GM12878 (cell line): Measurements from ENCODE around the gene DYNC1I2. TPM values are rescaled to one million over a fixed set of nuclear protein-coding genes. Genes with fewer than 3 reads are reported as not detected.
"Not testable (repeated sequence)": the region's sequence is repeated elsewhere in the genome, so short reads cannot be mapped to it uniquely, and the experiment has no call there.

Source experiments
- ATAC-seq: fragments of 200-7000 bp; cut with Tn5 transposase; 3 replicates; pipeline ENCODE4 v1.9.1; 2020; ENCODE audit warnings: mild to moderate bottlenecking, moderate library complexity
- BruUV-seq: library from RNA; stranded (reverse); fragments of 400-500 nt; replicated peaks from 2 replicates; lab custom pipeline; 2021; lab: Mats Ljungman, UMichigan
- CTCF ChIA-PET: fragments of 300-600 bp; sonication (Branson Sonifier 250); formaldehyde crosslinking; extraction: SDS; loops from one replicate; lab custom pipeline; 2021; ENCODE audit warnings: inconsistent platforms; lab: Yijun Ruan, JAX
- POLR2A ChIA-PET: fragments of 350-600 bp; formaldehyde crosslinking; extraction: SDS; loops from one replicate; lab custom pipeline; 2021; ENCODE audit warnings: inconsistent platforms; lab: Charles Lee
- RAD21 ChIA-PET: fragments of 300-600 bp; sonication (Branson Sonifier 250); formaldehyde crosslinking; loops from one replicate; lab custom pipeline; 2023; ENCODE audit warnings: antibody characterized with exemption; ENCODE audit not compliant: unreplicated experiment; lab: Charles Lee
- SMC1A ChIA-PET: fragments of 300-600 bp; sonication (Branson Sonifier 250); formaldehyde crosslinking; loops from one replicate; lab custom pipeline; 2023; ENCODE audit not compliant: unreplicated experiment, uncharacterized antibody; lab: Charles Lee
- DNase-seq: peaks from one replicate; pipeline ENCODE4 v3.0.0-alpha.2; 2011; ENCODE audit warnings: low read depth, low spot score
- FAIRE-seq: peaks from 3 replicates; lab custom pipeline; 2011; peaks lifted over from hg19 to GRCh38; lab: Jason Lieb, UNC
- H2AFZ ChIP-seq: 2 replicates; pipeline ENCODE4 v1.6.0; 2011; ENCODE audit warnings: low read depth, low read length, control low read depth; ENCODE audit not compliant: control insufficient read depth
- H3K27ac ChIP-seq: 2 replicates; pipeline ENCODE4 v1.5.1; 2011; ENCODE audit warnings: control low read depth; ENCODE audit not compliant: control insufficient read depth, insufficient read depth
- H3K27me3 ChIP-seq, 2 experiments: replicated peaks in 1 of 2; 2 replicates each; pipeline versions ENCODE4 v1.6.0 to v1.6.1; 2011; ENCODE audit warnings: low read length in 1 of 2; ENCODE audit not compliant: control insufficient read depth in 2 of 2, insufficient read depth in 2 of 2
- H3K36me3 ChIP-seq, 2 experiments: 2 replicates each; pipeline ENCODE4 v1.5.1; 2011; ENCODE audit warnings: low read length in 1 of 2; ENCODE audit not compliant: control insufficient read depth in 2 of 2, insufficient read depth in 2 of 2
- H3K4me1 ChIP-seq: 2 replicates; pipeline ENCODE4 v1.6.1; 2011; ENCODE audit warnings: mild to moderate bottlenecking, low read length, moderate library complexity, mixed read lengths; ENCODE audit not compliant: control insufficient read depth, insufficient read depth
- H3K4me2 ChIP-seq: 2 replicates; pipeline ENCODE4 v1.6.0; 2011; ENCODE audit warnings: control low read depth; ENCODE audit not compliant: control insufficient read depth, insufficient read depth
- H3K4me3 ChIP-seq: fragments of 200-600 bp; sonication (generic); 2 replicates; pipeline ENCODE4 v1.5.1; 2016
- H3K79me2 ChIP-seq: 2 replicates; pipeline ENCODE4 v1.6.0; 2011; ENCODE audit warnings: low read length; ENCODE audit not compliant: control insufficient read depth, insufficient read depth
- H3K9ac ChIP-seq: 2 replicates; pipeline ENCODE4 v1.8.0; 2011; ENCODE audit warnings: low read length, control low read depth, mixed read lengths; ENCODE audit not compliant: control insufficient read depth, insufficient read depth
- H3K9me3 ChIP-seq: replicated peaks from 3 replicates; pipeline ENCODE4 v1.5.1; 2011; ENCODE audit warnings: mild to moderate bottlenecking, low read length; ENCODE audit not compliant: control insufficient read depth, insufficient read depth
- H4K20me1 ChIP-seq: 2 replicates; pipeline ENCODE4 v1.6.0; 2011; ENCODE audit not compliant: control insufficient read depth, insufficient read depth
- CBFB ChIP-seq: IDR thresholded peaks from 2 replicates; pipeline ENCODE4 v1.6.1; 2016; ENCODE audit warnings: antibody characterized with exemption, low read depth
- ETV6 ChIP-seq, 2 experiments: fragments of 450-650 bp in 1 of 2; IDR thresholded peaks in 1 of 2; conservative IDR thresholded peaks in 1 of 2; 2 replicates each; pipeline ENCODE4 v1.6.1; 2014; ENCODE audit warnings: antibody characterized with exemption in 1 of 2, borderline replicate concordance in 1 of 2, low read depth in 1 of 2, mild to moderate bottlenecking in 1 of 2, moderate library complexity in 1 of 2
- RAD21 ChIP-seq: IDR thresholded peaks from 2 replicates; pipeline ENCODE4 v1.6.1; 2011; ENCODE audit warnings: mild to moderate bottlenecking, low read depth, low read length, moderate library complexity; ENCODE audit not compliant: insufficient read depth
- RCOR1 ChIP-seq: conservative IDR thresholded peaks from 2 replicates; pipeline ENCODE4 v1.6.1; 2012; ENCODE audit warnings: low read depth, low read length, improper control_type of control experiment
- TARDBP ChIP-seq: IDR thresholded peaks from 2 replicates; pipeline ENCODE4 v1.6.1; 2016; ENCODE audit warnings: borderline replicate concordance
- TBL1XR1 ChIP-seq: IDR thresholded peaks from 2 replicates; pipeline ENCODE4 v1.6.1; 2012; ENCODE audit warnings: low read depth, low read length, improper control_type of control experiment
- TCF12 ChIP-seq: IDR thresholded peaks from 2 replicates; pipeline ENCODE4 v1.6.1; 2011; ENCODE audit warnings: low read depth, mild to moderate bottlenecking, low read length
- ZNF207 ChIP-seq: fragments of 450-650 bp; IDR thresholded peaks from 2 replicates; pipeline ENCODE4 v1.6.1; 2014; ENCODE audit warnings: antibody characterized with exemption, mild to moderate bottlenecking, borderline replicate concordance
- WGBS: methylation state at CpG from one replicate; pipeline ENCODE4 v1.1.6; 2016; ENCODE audit warnings: low lambda C conversion rate; ENCODE audit not compliant: insufficient replicate concordance, insufficient coverage; ENCODE audit errors: missing lambda C conversion rate; 5-methylcytosine and 5-hydroxymethylcytosine counted together
- in situ Hi-C: fragments of 300-500 bp; cut with MboI; formaldehyde crosslinking; loops from 9 replicates; pipeline ENCODE4 v1.14.3; 2018; ENCODE audit warnings: mixed read lengths
- intact Hi-C: fragments of 100-400 bp; cut with micrococcal nuclease; formaldehyde crosslinking; loops from one replicate; pipeline ENCODE4 v1.14.2; 2022; ENCODE audit not compliant: unreplicated experiment
- polyA plus RNA-seq, 11 experiments: library from polyadenylated mRNA; depleted of rRNA in 4 of 11; unstranded in 6 of 11; stranded (reverse) in 5 of 11; fragments of >200 nt; fragmentation: Nextera tagmentation in 4 of 11; fragmentation: Illumina TruSeq in 1 of 11; extraction: Ambion mirVana in 4 of 11; extraction: Trizol in 1 of 11; gene quantifications; 1 replicate in 1 of 11; 2 replicates in 10 of 11; pipeline versions ENCODE4 v1.2.1 to v1.2.3, GENCODE V29; 2011 to 2016; ENCODE audit warnings: inconsistent platforms in 2 of 11, missing spikeins in 2 of 11, low read depth in 1 of 11
- total RNA-seq, 4 experiments: library from RNA; depleted of rRNA in 3 of 4; stranded (reverse); fragments of >200 nt in 3 of 4; fragmentation: Illumina TruSeq in 1 of 4; extraction: Trizol in 1 of 4; gene quantifications; 2 replicates each; pipeline versions ENCODE4 v1.2.1 to v1.2.3, GENCODE V29; 2013 to 2021
- TF ChIP-seq, protein P1 (sequence below): fragments of 450-650 bp; formaldehyde crosslinking; IDR thresholded peaks from 2 replicates; pipeline ENCODE4 v1.4.0; 2022; ENCODE audit warnings: mild to moderate bottlenecking, moderate library complexity

The DYNC1I2 gene
- total and polyA plus RNA-seq, 10 of the 15 experiments (the other 5 are each of a cell fraction or from before 2014, with no cell fraction given) = 39.9 to 113 (median 53.5) TPM

- no peak overlapping the region for H2AFZ ChIP-seq
- FAIRE-seq (no peak), DNase-seq (no peak), ATAC-seq (peak; percentile 19)
- no peak overlapping the region for H3K9ac ChIP-seq
- no TSS peak for BruUV-seq
- CTCF ChIA-PET = interaction anchor here (0.6 kb wide), 1 partner anchor 49 kb away, joined by 3 read pairs; no protein-coding TSS in a partner anchor
- no peaks in the 10 kb centered on the region for H3K9me3 ChIP-seq
- H3K4me2 ChIP-seq = no peak overlapping the region
- SMC1A ChIA-PET = no interaction called here
- WGBS = 100% methylated on average over 1 of the region's 1 CpG
- H3K36me3 ChIP-seq = 0 out of 4 replicates have a peak, but pooled peaks cover 0 to 2% of the 10 kb centered on the region in 2 experiments
- TF ChIP-seq RAD21 (no peak), RCOR1 (no peak), TCF12 (no peak), TBL1XR1 (no peak), CBFB (no peak), ZNF207 (no peak), ETV6 (conservative IDR thresholded peaks at IDR 0.05 in 1 of 2, IDR thresholded peaks at IDR 0.05 in 1 of 2; ENCODE audit: borderline replicate concordance in 1 of 2, low read depth in 1 of 2) (no peak), TARDBP (no peak)
- TF ChIP-seq, protein P1, sequence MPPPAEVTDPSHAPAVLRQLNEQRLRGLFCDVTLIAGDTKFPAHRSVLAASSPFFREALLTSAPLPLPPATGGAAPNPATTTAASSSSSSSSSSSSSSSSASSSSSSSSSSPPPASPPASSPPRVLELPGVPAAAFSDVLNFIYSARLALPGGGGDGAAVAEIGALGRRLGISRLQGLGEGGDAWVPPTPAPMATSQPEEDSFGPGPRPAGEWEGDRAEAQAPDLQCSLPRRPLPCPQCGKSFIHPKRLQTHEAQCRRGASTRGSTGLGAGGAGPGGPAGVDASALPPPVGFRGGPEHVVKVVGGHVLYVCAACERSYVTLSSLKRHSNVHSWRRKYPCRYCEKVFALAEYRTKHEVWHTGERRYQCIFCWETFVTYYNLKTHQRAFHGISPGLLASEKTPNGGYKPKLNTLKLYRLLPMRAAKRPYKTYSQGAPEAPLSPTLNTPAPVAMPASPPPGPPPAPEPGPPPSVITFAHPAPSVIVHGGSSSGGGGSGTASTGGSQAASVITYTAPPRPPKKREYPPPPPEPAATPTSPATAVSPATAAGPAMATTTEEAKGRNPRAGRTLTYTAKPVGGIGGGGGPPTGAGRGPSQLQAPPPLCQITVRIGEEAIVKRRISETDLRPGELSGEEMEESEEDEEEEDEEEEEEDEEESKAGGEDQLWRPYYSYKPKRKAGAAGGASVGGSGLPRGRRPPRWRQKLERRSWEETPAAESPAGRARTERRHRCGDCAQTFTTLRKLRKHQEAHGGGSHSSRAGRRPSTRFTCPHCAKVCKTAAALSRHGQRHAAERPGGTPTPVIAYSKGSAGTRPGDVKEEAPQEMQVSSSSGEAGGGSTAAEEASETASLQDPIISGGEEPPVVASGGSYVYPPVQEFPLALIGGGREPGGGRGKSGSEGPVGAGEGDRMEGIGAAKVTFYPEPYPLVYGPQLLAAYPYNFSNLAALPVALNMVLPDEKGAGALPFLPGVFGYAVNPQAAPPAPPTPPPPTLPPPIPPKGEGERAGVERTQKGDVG = no peak
- no peaks in the 10 kb centered on the region for H3K27me3 ChIP-seq
- no peaks in the 10 kb centered on the region for H3K4me1 ChIP-seq
- no peaks in the 10 kb centered on the region for H4K20me1 ChIP-seq
- intact Hi-C loops = no loop called here
- H3K27ac ChIP-seq = no peak overlapping the region
- in situ Hi-C loops = no loop called here
- RAD21 ChIA-PET = no interaction called here
- POLR2A ChIA-PET = no interaction called here
- no peak overlapping the region for H3K4me3 ChIP-seq
- H3K79me2 ChIP-seq = no peaks in the 10 kb centered on the region
Measured at GRCh38 chr2:171754254-171754939, 67.1 kb downstream of the DYNC1I2 start.

- SMC1A ChIA-PET = interaction anchor here (1.4 kb wide), 1 partner anchor 12 kb away, joined by 4 read pairs; no protein-coding TSS in a partner anchor
- BruUV-seq, FAIRE-seq, H3K79me2 ChIP-seq, H3K4me2 ChIP-seq, H4K20me1 ChIP-seq, H3K9ac ChIP-seq, POLR2A ChIA-PET, ATAC-seq, DNase-seq, H2AFZ ChIP-seq, H3K4me3 ChIP-seq, H3K4me1 ChIP-seq, CTCF ChIA-PET, H3K36me3 ChIP-seq, RAD21 ChIA-PET, in situ Hi-C loops, H3K9me3 ChIP-seq, H3K27ac ChIP-seq, intact Hi-C loops, H3K27me3 ChIP-seq: not testable (repeated sequence)
- WGBS = 92% methylated on average over 1 of the region's 1 CpG
Measured at GRCh38 chr2:171758762-171759161, 71.5 kb downstream of the DYNC1I2 start.
